Hepatocyte (in vitro differentiated cells): ENCODE data around the gene CDK17.

Experiments
- EZH2 ChIP-seq: fragments of 200-600 bp; sonication (generic); IDR thresholded peaks from 2 replicates; pipeline ENCODE4 v1.6.1; 2016; ENCODE audit warnings: antibody characterized with exemption, mild to moderate bottlenecking, borderline replicate concordance
- EZH2phosphoT487 ChIP-seq: fragments of 200-600 bp; sonication (generic); IDR thresholded peaks from one replicate; pipeline ENCODE4 v1.6.1; 2018; ENCODE audit warnings: antibody characterized with exemption, mild to moderate bottlenecking, low read depth, moderate library complexity; ENCODE audit not compliant: unreplicated experiment, severe bottlenecking
- TF ChIP-seq, protein P1 (sequence below): fragments of 200-600 bp; sonication (generic); IDR thresholded peaks from 2 replicates; pipeline ENCODE4 v1.5.1; 2016; ENCODE audit warnings: antibody characterized with exemption, mild to moderate bottlenecking; ENCODE audit not compliant: poor library complexity

DNA sequence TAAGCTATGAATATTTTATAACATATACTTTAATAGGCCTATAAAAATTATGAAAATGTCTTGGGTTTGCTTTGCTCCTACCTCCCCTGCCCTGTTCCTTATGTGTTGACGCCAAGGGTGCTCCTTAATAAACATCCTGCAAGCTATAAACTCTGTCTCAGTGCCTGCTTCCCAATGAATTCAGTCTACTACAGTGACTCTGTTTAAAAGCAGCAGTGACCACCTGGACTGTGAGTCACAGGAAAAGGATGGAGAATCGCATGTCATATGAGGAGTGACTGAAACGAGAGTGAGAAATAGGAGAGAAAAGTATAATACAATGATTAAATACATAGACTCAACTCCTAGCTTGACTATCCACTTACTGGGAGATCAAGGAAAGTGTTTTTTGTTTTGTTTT is 48.1 kb upstream of the CDK17 start:
- TF ChIP-seq, protein P1, sequence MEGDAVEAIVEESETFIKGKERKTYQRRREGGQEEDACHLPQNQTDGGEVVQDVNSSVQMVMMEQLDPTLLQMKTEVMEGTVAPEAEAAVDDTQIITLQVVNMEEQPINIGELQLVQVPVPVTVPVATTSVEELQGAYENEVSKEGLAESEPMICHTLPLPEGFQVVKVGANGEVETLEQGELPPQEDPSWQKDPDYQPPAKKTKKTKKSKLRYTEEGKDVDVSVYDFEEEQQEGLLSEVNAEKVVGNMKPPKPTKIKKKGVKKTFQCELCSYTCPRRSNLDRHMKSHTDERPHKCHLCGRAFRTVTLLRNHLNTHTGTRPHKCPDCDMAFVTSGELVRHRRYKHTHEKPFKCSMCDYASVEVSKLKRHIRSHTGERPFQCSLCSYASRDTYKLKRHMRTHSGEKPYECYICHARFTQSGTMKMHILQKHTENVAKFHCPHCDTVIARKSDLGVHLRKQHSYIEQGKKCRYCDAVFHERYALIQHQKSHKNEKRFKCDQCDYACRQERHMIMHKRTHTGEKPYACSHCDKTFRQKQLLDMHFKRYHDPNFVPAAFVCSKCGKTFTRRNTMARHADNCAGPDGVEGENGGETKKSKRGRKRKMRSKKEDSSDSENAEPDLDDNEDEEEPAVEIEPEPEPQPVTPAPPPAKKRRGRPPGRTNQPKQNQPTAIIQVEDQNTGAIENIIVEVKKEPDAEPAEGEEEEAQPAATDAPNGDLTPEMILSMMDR: no peak
- TF ChIP-seq EZH2 (no peak), EZH2phosphoT487 (no peak)
